GM23338 (cell line): Measurements from ENCODE around the gene PDE1A. TPM values are rescaled to one million over a fixed set of nuclear protein-coding genes. Genes with fewer than 3 reads are reported as not detected.

Source experiments
- ATAC-seq: fragments of 200-7000 bp; cut with Tn5 transposase; 3 replicates; pipeline ENCODE4 v1.9.1; 2020
- DNase-seq: peaks from one replicate; pipeline ENCODE4 v3.0.0-alpha.2; 2015; ENCODE audit warnings: low spot score
- H2AFZ ChIP-seq: fragments of 200-600 bp; sonication (generic); 2 replicates; pipeline ENCODE4 v1.8.0; 2016; ENCODE audit warnings: antibody characterized with exemption, mild to moderate bottlenecking, moderate library complexity
- H3F3A ChIP-seq: fragments of 200-600 bp; sonication (generic); replicated peaks from 2 replicates; pipeline ENCODE4 v1.8.0; 2017; ENCODE audit warnings: antibody characterized with exemption, mixed run types, low read depth
- H3K27ac ChIP-seq: fragments of 200-600 bp; sonication (generic); 2 replicates; pipeline ENCODE4 v1.6.1; 2016; ENCODE audit warnings: low read depth
- H3K27me3 ChIP-seq: fragments of 200-600 bp; sonication (generic); 2 replicates; pipeline ENCODE4 v1.8.0; 2016; ENCODE audit warnings: mild to moderate bottlenecking, mixed run types, moderate library complexity; ENCODE audit not compliant: insufficient read depth
- H3K36me3 ChIP-seq: fragments of 200-600 bp; sonication (generic); 2 replicates; pipeline ENCODE4 v1.8.0; 2016; ENCODE audit warnings: mild to moderate bottlenecking; ENCODE audit not compliant: insufficient read depth
- H3K4me1 ChIP-seq: fragments of 200-600 bp; sonication (generic); 2 replicates; pipeline ENCODE4 v1.8.0; 2016; ENCODE audit warnings: mild to moderate bottlenecking, moderate library complexity; ENCODE audit not compliant: insufficient read depth
- H3K4me2 ChIP-seq: fragments of 200-600 bp; sonication (generic); 2 replicates; pipeline ENCODE4 v1.7.1; 2017; ENCODE audit warnings: mixed run types
- H3K4me3 ChIP-seq: fragments of 200-600 bp; sonication (generic); 2 replicates; pipeline ENCODE4 v1.6.1; 2016; ENCODE audit warnings: mixed run types
- H3K79me2 ChIP-seq: fragments of 200-600 bp; sonication (generic); replicated peaks from 2 replicates; pipeline ENCODE4 v1.8.0; 2017; ENCODE audit warnings: mild to moderate bottlenecking; ENCODE audit not compliant: insufficient read depth
- H3K9me2 ChIP-seq: fragments of 200-600 bp; sonication (generic); 2 replicates; pipeline ENCODE4 v1.8.0; 2017; ENCODE audit not compliant: insufficient read depth
- H4K20me1 ChIP-seq: fragments of 200-600 bp; sonication (generic); replicated peaks from 2 replicates; pipeline ENCODE4 v1.8.0; 2017; ENCODE audit warnings: mild to moderate bottlenecking; ENCODE audit not compliant: insufficient read depth
- H3K27ac Mint-ChIP-seq: 2 replicates; pipeline ENCODE4 v1.8.0; 2020; ENCODE audit warnings: inconsistent platforms, mild to moderate bottlenecking, moderate library complexity, mixed read lengths
- H3K27me3 Mint-ChIP-seq: 3 replicates; pipeline ENCODE4 v1.8.0; 2022; ENCODE audit warnings: low read depth, mild to moderate bottlenecking, moderate library complexity, mixed read lengths, inconsistent platforms; ENCODE audit not compliant: insufficient read depth, poor library complexity
- H3K36me3 Mint-ChIP-seq: 3 replicates; pipeline ENCODE4 v1.8.0; 2021; ENCODE audit warnings: low read depth, mild to moderate bottlenecking, inconsistent platforms, moderate library complexity, mixed read lengths
- H3K4me1 Mint-ChIP-seq: 3 replicates; pipeline ENCODE4 v1.8.0; 2020; ENCODE audit warnings: mild to moderate bottlenecking, inconsistent platforms, mixed read lengths
- H3K4me3 Mint-ChIP-seq: 3 replicates; pipeline ENCODE4 v1.8.0; 2021; ENCODE audit warnings: moderate library complexity, mild to moderate bottlenecking, inconsistent platforms, mixed read lengths
- H3K9me3 Mint-ChIP-seq: 3 replicates; pipeline ENCODE4 v1.8.0; 2020; ENCODE audit warnings: moderate library complexity, mild to moderate bottlenecking, inconsistent platforms, mixed read lengths
- CREB1 ChIP-seq: fragments of 250-450 bp; sonication (Bioruptor Pico); IDR thresholded peaks from 2 replicates; pipeline ENCODE4 v1.5.0; 2020; ENCODE audit warnings: low read depth, mild to moderate bottlenecking, moderate library complexity
- CTCF ChIP-seq, 2 experiments: fragments of 200-600 bp in 1 of 2; sonication (generic) in 1 of 2; conservative IDR thresholded peaks; 2 replicates each; pipeline versions ENCODE4 v1.5.1 to v1.6.1; 2016 to 2017; ENCODE audit warnings: antibody characterized with exemption in 2 of 2, low read depth in 2 of 2, mild to moderate bottlenecking in 2 of 2, moderate library complexity in 1 of 2
- EZH2 ChIP-seq: fragments of 200-600 bp; sonication (generic); IDR thresholded peaks from one replicate; pipeline ENCODE4 v1.8.0; 2017; ENCODE audit warnings: antibody characterized with exemption, mild to moderate bottlenecking, low read depth; ENCODE audit not compliant: unreplicated experiment
- EZH2phosphoT487 ChIP-seq: fragments of 200-600 bp; sonication (generic); IDR thresholded peaks from one replicate; pipeline ENCODE4 v1.8.1; 2018; ENCODE audit warnings: antibody characterized with exemption; ENCODE audit not compliant: unreplicated experiment
- JUNB ChIP-seq: IDR thresholded peaks from one replicate; pipeline ENCODE4 v1.6.1; 2016; ENCODE audit warnings: antibody characterized with exemption; ENCODE audit not compliant: unreplicated experiment
- NANOG ChIP-seq: IDR thresholded peaks from 2 replicates; pipeline ENCODE4 v1.6.1; 2016; ENCODE audit warnings: antibody characterized with exemption, borderline replicate concordance
- POLR2AphosphoS5 ChIP-seq: IDR thresholded peaks from 2 replicates; pipeline ENCODE4 v1.6.1; 2016; ENCODE audit warnings: antibody characterized with exemption, low read depth
- REST ChIP-seq: IDR thresholded peaks from one replicate; pipeline ENCODE4 v1.6.1; 2018; ENCODE audit warnings: antibody characterized with exemption; ENCODE audit not compliant: unreplicated experiment
- STAT1 ChIP-seq: IDR thresholded peaks from one replicate; pipeline ENCODE4 v1.6.1; 2016; ENCODE audit warnings: antibody characterized with exemption; ENCODE audit not compliant: unreplicated experiment
- ZNF114 ChIP-seq: fragments of 250-450 bp; sonication (Bioruptor Pico); IDR thresholded peaks from 2 replicates; pipeline ENCODE4 v1.5.0; 2020; ENCODE audit warnings: mild to moderate bottlenecking, moderate library complexity
- ZNF331 ChIP-seq: fragments of 250-450 bp; sonication (Bioruptor Pico); IDR thresholded peaks from 2 replicates; pipeline ENCODE4 v1.5.0; 2020; ENCODE audit warnings: low read depth, mild to moderate bottlenecking, moderate library complexity
- polyA plus RNA-seq: library from polyadenylated mRNA; unstranded; fragments of >200 nt; fragmentation: Nextera tagmentation; extraction: Ambion mirVana; gene quantifications from 2 replicates; pipeline ENCODE4 v1.2.1, GENCODE V29; 2016
- total RNA-seq: library from RNA; depleted of rRNA; stranded (reverse); fragments of >200 nt; shearing (Covaris generic); gene quantifications from 2 replicates; pipeline ENCODE4 v1.2.3, GENCODE V29; 2014
- TF ChIP-seq, protein P1 (sequence below): IDR thresholded peaks from 2 replicates; pipeline ENCODE4 v1.6.1; 2016; ENCODE audit warnings: antibody characterized with exemption
- TF ChIP-seq, protein P2 (sequence below): fragments of 250-450 bp; sonication (Bioruptor Pico); IDR thresholded peaks from 2 replicates; pipeline ENCODE4 v1.5.0; 2020; ENCODE audit warnings: mild to moderate bottlenecking, moderate library complexity

The PDE1A gene
- total and polyA plus RNA-seq, 2 experiments from 2014 or later, result 0.28 to 0.31 TPM

DNA sequence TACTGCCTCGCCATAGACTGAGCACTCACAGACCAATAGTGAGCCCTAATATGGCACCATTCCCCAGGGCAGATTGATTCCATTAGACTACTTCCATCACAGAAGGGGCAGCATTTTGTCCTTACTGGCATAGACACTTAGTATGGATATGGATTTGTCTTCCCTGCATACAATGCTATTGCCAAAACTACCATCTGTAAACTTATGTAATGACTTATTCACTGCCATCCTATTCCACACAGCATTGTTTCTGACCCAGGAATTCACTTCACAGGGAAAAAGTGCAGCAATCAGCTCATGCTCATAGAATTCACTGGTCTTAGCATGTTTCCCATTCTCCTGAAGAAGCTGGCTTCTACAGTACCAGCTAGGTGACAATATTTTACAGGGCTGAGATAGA is 262.1 kb downstream of the PDE1A start:
- no peaks in the 10 kb centered on the region for H3K36me3 ChIP-seq
- no peaks in the 10 kb centered on the region for H3K4me1 Mint-ChIP-seq
- no peak overlapping the region for H2AFZ ChIP-seq
- TF ChIP-seq POLR2AphosphoS5 (no peak), JUNB (no peak), ZNF114 (CRISPR knock-in tag) (no peak), EZH2phosphoT487 (no peak), CREB1 (CRISPR knock-in tag) (no peak), CTCF (conservative IDR thresholded peaks at IDR 0.05; ENCODE audit: low read depth in 2 of 2) (no peak), ZNF331 (CRISPR knock-in tag) (no peak), STAT1 (no peak), NANOG (no peak), REST (no peak), EZH2 (no peak)
- TF ChIP-seq, protein P1, sequence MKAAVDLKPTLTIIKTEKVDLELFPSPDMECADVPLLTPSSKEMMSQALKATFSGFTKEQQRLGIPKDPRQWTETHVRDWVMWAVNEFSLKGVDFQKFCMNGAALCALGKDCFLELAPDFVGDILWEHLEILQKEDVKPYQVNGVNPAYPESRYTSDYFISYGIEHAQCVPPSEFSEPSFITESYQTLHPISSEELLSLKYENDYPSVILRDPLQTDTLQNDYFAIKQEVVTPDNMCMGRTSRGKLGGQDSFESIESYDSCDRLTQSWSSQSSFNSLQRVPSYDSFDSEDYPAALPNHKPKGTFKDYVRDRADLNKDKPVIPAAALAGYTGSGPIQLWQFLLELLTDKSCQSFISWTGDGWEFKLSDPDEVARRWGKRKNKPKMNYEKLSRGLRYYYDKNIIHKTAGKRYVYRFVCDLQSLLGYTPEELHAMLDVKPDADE, result no peak
- TF ChIP-seq, protein P2, sequence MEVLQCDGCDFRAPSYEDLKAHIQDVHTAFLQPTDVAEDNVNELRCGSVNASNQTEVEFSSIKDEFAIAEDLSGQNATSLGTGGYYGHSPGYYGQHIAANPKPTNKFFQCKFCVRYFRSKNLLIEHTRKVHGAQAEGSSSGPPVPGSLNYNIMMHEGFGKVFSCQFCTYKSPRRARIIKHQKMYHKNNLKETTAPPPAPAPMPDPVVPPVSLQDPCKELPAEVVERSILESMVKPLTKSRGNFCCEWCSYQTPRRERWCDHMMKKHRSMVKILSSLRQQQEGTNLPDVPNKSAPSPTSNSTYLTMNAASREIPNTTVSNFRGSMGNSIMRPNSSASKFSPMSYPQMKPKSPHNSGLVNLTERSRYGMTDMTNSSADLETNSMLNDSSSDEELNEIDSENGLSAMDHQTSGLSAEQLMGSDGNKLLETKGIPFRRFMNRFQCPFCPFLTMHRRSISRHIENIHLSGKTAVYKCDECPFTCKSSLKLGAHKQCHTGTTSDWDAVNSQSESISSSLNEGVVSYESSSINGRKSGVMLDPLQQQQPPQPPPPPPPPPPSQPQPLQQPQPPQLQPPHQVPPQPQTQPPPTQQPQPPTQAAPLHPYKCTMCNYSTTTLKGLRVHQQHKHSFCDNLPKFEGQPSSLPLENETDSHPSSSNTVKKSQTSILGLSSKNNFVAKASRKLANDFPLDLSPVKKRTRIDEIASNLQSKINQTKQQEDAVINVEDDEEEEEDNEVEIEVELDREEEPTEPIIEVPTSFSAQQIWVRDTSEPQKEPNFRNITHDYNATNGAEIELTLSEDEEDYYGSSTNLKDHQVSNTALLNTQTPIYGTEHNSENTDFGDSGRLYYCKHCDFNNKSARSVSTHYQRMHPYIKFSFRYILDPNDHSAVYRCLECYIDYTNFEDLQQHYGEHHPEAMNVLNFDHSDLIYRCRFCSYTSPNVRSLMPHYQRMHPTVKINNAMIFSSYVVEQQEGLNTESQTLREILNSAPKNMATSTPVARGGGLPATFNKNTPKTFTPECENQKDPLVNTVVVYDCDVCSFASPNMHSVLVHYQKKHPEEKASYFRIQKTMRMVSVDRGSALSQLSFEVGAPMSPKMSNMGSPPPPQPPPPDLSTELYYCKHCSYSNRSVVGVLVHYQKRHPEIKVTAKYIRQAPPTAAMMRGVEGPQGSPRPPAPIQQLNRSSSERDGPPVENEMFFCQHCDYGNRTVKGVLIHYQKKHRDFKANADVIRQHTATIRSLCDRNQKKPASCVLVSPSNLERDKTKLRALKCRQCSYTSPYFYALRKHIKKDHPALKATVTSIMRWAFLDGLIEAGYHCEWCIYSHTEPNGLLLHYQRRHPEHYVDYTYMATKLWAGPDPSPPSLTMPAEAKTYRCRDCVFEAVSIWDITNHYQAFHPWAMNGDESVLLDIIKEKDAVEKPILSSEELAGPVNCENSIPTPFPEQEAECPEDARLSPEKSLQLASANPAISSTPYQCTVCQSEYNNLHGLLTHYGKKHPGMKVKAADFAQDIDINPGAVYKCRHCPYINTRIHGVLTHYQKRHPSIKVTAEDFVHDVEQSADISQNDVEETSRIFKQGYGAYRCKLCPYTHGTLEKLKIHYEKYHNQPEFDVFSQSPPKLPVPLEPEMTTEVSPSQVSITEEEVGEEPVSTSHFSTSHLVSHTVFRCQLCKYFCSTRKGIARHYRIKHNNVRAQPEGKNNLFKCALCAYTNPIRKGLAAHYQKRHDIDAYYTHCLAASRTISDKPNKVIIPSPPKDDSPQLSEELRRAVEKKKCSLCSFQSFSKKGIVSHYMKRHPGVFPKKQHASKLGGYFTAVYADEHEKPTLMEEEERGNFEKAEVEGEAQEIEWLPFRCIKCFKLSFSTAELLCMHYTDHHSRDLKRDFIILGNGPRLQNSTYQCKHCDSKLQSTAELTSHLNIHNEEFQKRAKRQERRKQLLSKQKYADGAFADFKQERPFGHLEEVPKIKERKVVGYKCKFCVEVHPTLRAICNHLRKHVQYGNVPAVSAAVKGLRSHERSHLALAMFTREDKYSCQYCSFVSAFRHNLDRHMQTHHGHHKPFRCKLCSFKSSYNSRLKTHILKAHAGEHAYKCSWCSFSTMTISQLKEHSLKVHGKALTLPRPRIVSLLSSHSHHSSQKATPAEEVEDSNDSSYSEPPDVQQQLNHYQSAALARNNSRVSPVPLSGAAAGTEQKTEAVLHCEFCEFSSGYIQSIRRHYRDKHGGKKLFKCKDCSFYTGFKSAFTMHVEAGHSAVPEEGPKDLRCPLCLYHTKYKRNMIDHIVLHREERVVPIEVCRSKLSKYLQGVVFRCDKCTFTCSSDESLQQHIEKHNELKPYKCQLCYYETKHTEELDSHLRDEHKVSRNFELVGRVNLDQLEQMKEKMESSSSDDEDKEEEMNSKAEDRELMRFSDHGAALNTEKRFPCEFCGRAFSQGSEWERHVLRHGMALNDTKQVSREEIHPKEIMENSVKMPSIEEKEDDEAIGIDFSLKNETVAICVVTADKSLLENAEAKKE (CRISPR knock-in tag), result no peak
- H3K9me2 ChIP-seq, result peaks cover 8% of the 10 kb centered on the region; the same call in 1 of the 2 replicates
- no peaks in the 10 kb centered on the region for H3K79me2 ChIP-seq
- ATAC-seq (no peak), DNase-seq (no peak)
- H3K27ac Mint-ChIP-seq, result no peak overlapping the region
- H3K36me3 Mint-ChIP-seq, result no peaks in the 10 kb centered on the region
- H3K4me1 ChIP-seq, result no peaks in the 10 kb centered on the region
- no peaks in the 10 kb centered on the region for H4K20me1 ChIP-seq
- H3K27me3 Mint-ChIP-seq, result no peaks in the 10 kb centered on the region
- H3F3A ChIP-seq, result no peaks in the 10 kb centered on the region
- no peak overlapping the region for H3K4me3 Mint-ChIP-seq
- H3K4me3 ChIP-seq, result no peak overlapping the region
- no peaks in the 10 kb centered on the region for H3K9me3 Mint-ChIP-seq
- no peaks in the 10 kb centered on the region for H3K27me3 ChIP-seq
- no peak overlapping the region for H3K4me2 ChIP-seq
- H3K27ac ChIP-seq, result no peak overlapping the region
